Tibial nerve (tissue), 4 donors: ENCODE data around the gene SH3RF3. TPM values are rescaled to one million over a fixed set of nuclear protein-coding genes. Genes with fewer than 3 reads are reported as not detected.

ENCODE experiments used
- DNase-seq, 2 donors: peaks; one replicate each; pipeline ENCODE4 v3.0.0-alpha.2; 2019; ENCODE audit warnings: low spot score in 2 of 2
- H3K27ac ChIP-seq, 4 donors: fragments of 200-600 bp; sonication (generic) in 3 of 4; one replicate each; pipeline ENCODE4 v1.5.1; 2017 to 2019; ENCODE audit warnings: mild to moderate bottlenecking in 1 of 4
- H3K27me3 ChIP-seq, 2 donors: fragments of 200-600 bp; sonication (generic) in 1 of 2; one replicate each; pipeline versions ENCODE4 v1.5.1 to v1.6.0; 2017 to 2019
- H3K36me3 ChIP-seq, 3 donors: fragments of 200-600 bp; sonication (generic); one replicate each; pipeline ENCODE4 v1.5.1; 2018 to 2019
- H3K4me1 ChIP-seq, 4 donors: fragments of 200-600 bp; sonication (generic) in 3 of 4; one replicate each; pipeline ENCODE4 v1.5.1; 2017 to 2019
- H3K4me3 ChIP-seq, 4 donors: fragments of 200-600 bp; sonication (generic) in 3 of 4; one replicate each; pipeline ENCODE4 v1.5.1; 2017 to 2019; ENCODE audit warnings: mild to moderate bottlenecking in 1 of 4, moderate library complexity in 1 of 4
- H3K9me3 ChIP-seq, 4 donors: fragments of 200-600 bp; sonication (generic) in 3 of 4; one replicate each; pipeline ENCODE4 v1.5.1; 2017 to 2019
- EP300 ChIP-seq, 2 donors: sonication (generic); formaldehyde crosslinking; IDR thresholded peaks; one replicate each; pipeline ENCODE4 v1.6.1; 2017; ENCODE audit warnings: antibody characterized with exemption in 2 of 2, mild to moderate bottlenecking in 1 of 2
- POLR2A ChIP-seq, 2 donors: fragments of 450-650 bp; IDR thresholded peaks; one replicate each; pipeline ENCODE4 v1.6.1; 2017; ENCODE audit warnings: antibody characterized with exemption in 2 of 2, mild to moderate bottlenecking in 2 of 2, moderate library complexity in 2 of 2
- WGBS, 2 donors: methylation state at CpG; one replicate each; pipeline ENCODE4 v1.1.5; 2018; 5-methylcytosine and 5-hydroxymethylcytosine counted together
- total RNA-seq, 4 donors: library from RNA; depleted of rRNA; stranded (reverse); fragments of >200 nt; gene quantifications; one replicate each; pipeline ENCODE4 v1.1.0, GENCODE V29; 2016
- TF ChIP-seq, protein P1 (sequence below), 5 experiments: fragments of 200-600 bp in 3 of 5; fragments of 450-650 bp in 2 of 5; sonication (generic) in 3 of 5; IDR thresholded peaks; one replicate each; pipeline ENCODE4 v1.5.1; 2016 to 2019; ENCODE audit warnings: antibody characterized with exemption in 5 of 5, mild to moderate bottlenecking in 3 of 5, moderate library complexity in 2 of 5

Gene SH3RF3
- total RNA-seq, 4 donors from 2014 or later = 6.9 to 18.0 (median 11.4) TPM

DNA sequence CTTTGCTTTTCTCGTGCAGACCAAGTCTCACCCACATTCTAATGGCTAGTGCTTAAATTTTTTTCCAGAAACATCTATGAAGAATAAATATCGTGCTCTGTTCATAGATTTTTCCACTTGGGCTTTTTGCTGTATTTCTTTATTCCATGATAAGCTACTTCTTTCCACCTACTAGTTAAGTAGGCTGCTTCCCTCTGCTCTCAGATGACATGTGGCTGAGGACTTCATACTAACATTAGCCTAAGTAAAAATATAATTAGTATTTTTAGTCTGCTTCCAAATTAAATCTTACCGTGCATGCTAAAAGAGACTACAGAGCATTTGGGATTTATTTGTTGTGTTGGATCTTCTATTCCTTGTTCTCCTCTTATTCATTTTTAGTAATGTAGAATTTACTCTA, 102.4 kb downstream of the SH3RF3 start:
- Histone ChIP-seq H3K4me1 (peaks cover 0 to 13% (median 0%) of the 10 kb centered on the region in 4 donors), H3K4me3 (no peak overlapping the region)
- TF ChIP-seq, protein P1, sequence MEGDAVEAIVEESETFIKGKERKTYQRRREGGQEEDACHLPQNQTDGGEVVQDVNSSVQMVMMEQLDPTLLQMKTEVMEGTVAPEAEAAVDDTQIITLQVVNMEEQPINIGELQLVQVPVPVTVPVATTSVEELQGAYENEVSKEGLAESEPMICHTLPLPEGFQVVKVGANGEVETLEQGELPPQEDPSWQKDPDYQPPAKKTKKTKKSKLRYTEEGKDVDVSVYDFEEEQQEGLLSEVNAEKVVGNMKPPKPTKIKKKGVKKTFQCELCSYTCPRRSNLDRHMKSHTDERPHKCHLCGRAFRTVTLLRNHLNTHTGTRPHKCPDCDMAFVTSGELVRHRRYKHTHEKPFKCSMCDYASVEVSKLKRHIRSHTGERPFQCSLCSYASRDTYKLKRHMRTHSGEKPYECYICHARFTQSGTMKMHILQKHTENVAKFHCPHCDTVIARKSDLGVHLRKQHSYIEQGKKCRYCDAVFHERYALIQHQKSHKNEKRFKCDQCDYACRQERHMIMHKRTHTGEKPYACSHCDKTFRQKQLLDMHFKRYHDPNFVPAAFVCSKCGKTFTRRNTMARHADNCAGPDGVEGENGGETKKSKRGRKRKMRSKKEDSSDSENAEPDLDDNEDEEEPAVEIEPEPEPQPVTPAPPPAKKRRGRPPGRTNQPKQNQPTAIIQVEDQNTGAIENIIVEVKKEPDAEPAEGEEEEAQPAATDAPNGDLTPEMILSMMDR (IDR thresholded peaks at IDR 0.05) = no peak
- TF ChIP-seq POLR2A (IDR thresholded peaks at IDR 0.05) (no peak), EP300 (IDR thresholded peaks at IDR 0.05) (no peak)

GRCh38 chr2:109231996-109232705, 103.1 kb downstream of the SH3RF3 start:
- no peaks in the 10 kb centered on the region for H3K27me3 ChIP-seq
- H3K27ac ChIP-seq = no peak overlapping the region
- no peaks in the 10 kb centered on the region for H3K9me3 ChIP-seq
- no peak for DNase-seq
- WGBS, 2 donors = 81 to 82% methylated on average over 7 of the region's 7 CpGs
- no peaks in the 10 kb centered on the region for H3K36me3 ChIP-seq
- H3K4me3 ChIP-seq = no peak overlapping the region
- H3K4me1 ChIP-seq = peaks cover 0 to 13% (median 0%) of the 10 kb centered on the region in 4 donors
- TF ChIP-seq POLR2A (IDR thresholded peaks at IDR 0.05) = no peak

More for the DNA sequence above, 102.4 kb downstream of the SH3RF3 start:
- WGBS, 2 donors = 50 to 56% methylated on average over 3 of the region's 3 CpGs
- no peak for DNase-seq
- Histone ChIP-seq H3K9me3 (no peaks in the 10 kb centered on the region), H3K36me3 (no peaks in the 10 kb centered on the region), H3K27me3 (no peaks in the 10 kb centered on the region), H3K27ac (no peak overlapping the region)

GRCh38 chr2:109232909-109233308, 103.9 kb downstream of the SH3RF3 start:
- no peak for DNase-seq
- 93 to 98% methylated on average over 4 of the region's 4 CpGs for WGBS, 2 donors

GRCh38 chr2:109233643-109234042, 104.6 kb downstream of the SH3RF3 start:
- Histone ChIP-seq H3K4me3 (no peak overlapping the region), H3K27me3 (no peaks in the 10 kb centered on the region), H3K27ac (no peak overlapping the region), H3K36me3 (no peaks in the 10 kb centered on the region), H3K4me1 (peaks cover 0 to 21% (median 1%) of the 10 kb centered on the region in 4 donors), H3K9me3 (no peaks in the 10 kb centered on the region)
- WGBS, 2 donors = 96 to 97% methylated on average over 4 of the region's 4 CpGs
- TF ChIP-seq POLR2A (IDR thresholded peaks at IDR 0.05) (no peak), EP300 (IDR thresholded peaks at IDR 0.05) (no peak)
- TF ChIP-seq, protein P1 (IDR thresholded peaks at IDR 0.05) = no peak
- DNase-seq = no peak

More at GRCh38 chr2:109232909-109233308, 103.9 kb downstream of the SH3RF3 start:
- H3K27me3 ChIP-seq = no peaks in the 10 kb centered on the region
- TF ChIP-seq, protein P1 (IDR thresholded peaks at IDR 0.05) = no peak
- TF ChIP-seq EP300 (IDR thresholded peaks at IDR 0.05) (no peak), POLR2A (IDR thresholded peaks at IDR 0.05) (no peak)
- H3K4me1 ChIP-seq = peaks cover 0 to 15% (median 0%) of the 10 kb centered on the region in 4 donors
- H3K36me3 ChIP-seq = no peaks in the 10 kb centered on the region
- H3K27ac ChIP-seq = no peak overlapping the region
- no peaks in the 10 kb centered on the region for H3K9me3 ChIP-seq
- no peak overlapping the region for H3K4me3 ChIP-seq

GRCh38 chr2:109234355-109234754, 105.3 kb downstream of the SH3RF3 start:
- no peaks in the 10 kb centered on the region for H3K27me3 ChIP-seq
- no peak overlapping the region for H3K27ac ChIP-seq
- TF ChIP-seq, protein P1 (IDR thresholded peaks at IDR 0.05) = no peak
- no peak for TF ChIP-seq EP300 (IDR thresholded peaks at IDR 0.05)
- no peak for TF ChIP-seq POLR2A (IDR thresholded peaks at IDR 0.05)
- no peaks in the 10 kb centered on the region for H3K9me3 ChIP-seq
- H3K4me1 ChIP-seq = peaks cover 0 to 28% (median 8%) of the 10 kb centered on the region in 4 donors
- no peak for DNase-seq
- H3K4me3 ChIP-seq = no peak overlapping the region
- 95 to 96% methylated on average over 4 of the region's 4 CpGs for WGBS, 2 donors
- no peaks in the 10 kb centered on the region for H3K36me3 ChIP-seq
